ENCODE results near the gene RRP15.
A peak's percentile ranks its signal among the peaks of the same experiment; 100 is the strongest.

The RRP15 gene, protein sequence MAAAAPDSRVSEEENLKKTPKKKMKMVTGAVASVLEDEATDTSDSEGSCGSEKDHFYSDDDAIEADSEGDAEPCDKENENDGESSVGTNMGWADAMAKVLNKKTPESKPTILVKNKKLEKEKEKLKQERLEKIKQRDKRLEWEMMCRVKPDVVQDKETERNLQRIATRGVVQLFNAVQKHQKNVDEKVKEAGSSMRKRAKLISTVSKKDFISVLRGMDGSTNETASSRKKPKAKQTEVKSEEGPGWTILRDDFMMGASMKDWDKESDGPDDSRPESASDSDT

DNA sequence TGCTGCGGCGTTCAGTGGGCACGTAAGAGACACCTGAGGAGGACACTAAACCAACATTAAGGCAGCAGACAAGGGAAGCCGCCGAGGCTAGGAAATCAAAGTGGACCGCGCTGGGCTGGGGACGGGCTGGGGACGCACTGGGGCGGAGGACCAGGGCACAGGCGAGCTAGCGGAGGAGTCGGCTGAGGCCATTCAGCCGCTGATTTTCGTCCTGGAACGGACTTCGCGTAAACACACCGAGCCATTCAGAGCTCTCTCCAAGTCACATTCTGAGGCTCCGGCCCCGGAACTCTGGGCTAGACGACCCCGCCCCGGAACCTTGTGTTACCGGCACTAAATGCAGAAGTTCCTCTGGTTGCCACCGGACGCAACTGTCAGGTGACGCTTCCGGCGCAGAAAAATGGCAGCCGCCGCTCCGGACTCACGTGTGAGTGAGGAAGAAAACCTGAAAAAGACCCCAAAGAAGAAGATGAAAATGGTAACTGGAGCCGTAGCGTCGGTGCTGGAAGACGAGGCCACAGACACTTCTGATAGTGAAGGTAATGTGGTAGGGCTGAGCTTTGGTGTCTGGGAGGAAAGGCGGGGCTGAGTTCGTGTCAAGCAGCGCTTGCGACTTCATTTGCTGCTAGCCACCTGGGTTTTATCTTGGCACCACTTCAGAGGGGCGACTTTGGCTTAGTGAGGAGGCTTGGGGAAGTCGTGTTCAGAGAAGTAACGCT is at the start of gene RRP15:
Gene RRP15 (plus strand): TSS at position 377 of the 719 bp plus-strand sequence. CDS start 24 bp downstream, at position 401.
- peak within 1 kb of the TSS; percentile 73 for H3K27ac Mint-ChIP-seq
- TF ChIP-seq, protein P1, sequence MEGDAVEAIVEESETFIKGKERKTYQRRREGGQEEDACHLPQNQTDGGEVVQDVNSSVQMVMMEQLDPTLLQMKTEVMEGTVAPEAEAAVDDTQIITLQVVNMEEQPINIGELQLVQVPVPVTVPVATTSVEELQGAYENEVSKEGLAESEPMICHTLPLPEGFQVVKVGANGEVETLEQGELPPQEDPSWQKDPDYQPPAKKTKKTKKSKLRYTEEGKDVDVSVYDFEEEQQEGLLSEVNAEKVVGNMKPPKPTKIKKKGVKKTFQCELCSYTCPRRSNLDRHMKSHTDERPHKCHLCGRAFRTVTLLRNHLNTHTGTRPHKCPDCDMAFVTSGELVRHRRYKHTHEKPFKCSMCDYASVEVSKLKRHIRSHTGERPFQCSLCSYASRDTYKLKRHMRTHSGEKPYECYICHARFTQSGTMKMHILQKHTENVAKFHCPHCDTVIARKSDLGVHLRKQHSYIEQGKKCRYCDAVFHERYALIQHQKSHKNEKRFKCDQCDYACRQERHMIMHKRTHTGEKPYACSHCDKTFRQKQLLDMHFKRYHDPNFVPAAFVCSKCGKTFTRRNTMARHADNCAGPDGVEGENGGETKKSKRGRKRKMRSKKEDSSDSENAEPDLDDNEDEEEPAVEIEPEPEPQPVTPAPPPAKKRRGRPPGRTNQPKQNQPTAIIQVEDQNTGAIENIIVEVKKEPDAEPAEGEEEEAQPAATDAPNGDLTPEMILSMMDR (IDR thresholded peaks at IDR 0.05) = no peak
- H3K36me3 Mint-ChIP-seq (ENCODE audit: low read depth) = no peaks in the 10 kb centered on the region
- H3K9me3 Mint-ChIP-seq = peaks cover 22% of the 10 kb centered on the region
- H3K4me3 Mint-ChIP-seq = peak within 1 kb of the TSS; percentile 98
- peaks cover 19% of the 10 kb centered on the region for H3K4me1 Mint-ChIP-seq
- DNase-seq = peak; percentile 88
- peaks cover 3% of the 10 kb centered on the region for H3K27me3 Mint-ChIP-seq (ENCODE audit: low read depth, poor library complexity)

DNA sequence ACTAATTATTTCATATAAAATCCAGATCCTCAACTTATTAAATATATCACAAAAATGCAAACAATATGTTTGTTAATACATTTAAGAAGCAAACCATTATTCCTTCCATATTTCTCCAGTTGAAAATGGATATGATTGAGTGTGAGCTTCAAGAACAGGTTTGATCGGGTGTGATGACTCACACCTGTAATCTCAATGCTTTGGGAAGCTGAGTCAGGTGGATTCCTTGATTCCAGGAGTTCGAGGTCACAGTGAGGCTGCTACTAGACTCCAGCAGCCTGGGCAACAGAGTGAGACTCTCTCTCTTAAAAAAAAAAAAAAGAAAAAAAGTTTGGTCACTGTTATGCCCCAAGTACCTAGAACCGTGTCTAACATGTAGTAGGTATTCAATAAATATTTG is 42.9 kb upstream of the RRP15 start:
- H3K27me3 Mint-ChIP-seq (ENCODE audit: low read depth, poor library complexity) = peaks cover 12% of the 10 kb centered on the region
- DNase-seq = no peak
- H3K4me1 Mint-ChIP-seq = no peaks in the 10 kb centered on the region
- H3K9me3 Mint-ChIP-seq = no peaks in the 10 kb centered on the region
- H3K36me3 Mint-ChIP-seq (ENCODE audit: low read depth) = no peaks in the 10 kb centered on the region
- no peak overlapping the region for H3K27ac Mint-ChIP-seq
- TF ChIP-seq, protein P1 (IDR thresholded peaks at IDR 0.05) = no peak
- H3K4me3 Mint-ChIP-seq = no peak overlapping the region

DNA sequence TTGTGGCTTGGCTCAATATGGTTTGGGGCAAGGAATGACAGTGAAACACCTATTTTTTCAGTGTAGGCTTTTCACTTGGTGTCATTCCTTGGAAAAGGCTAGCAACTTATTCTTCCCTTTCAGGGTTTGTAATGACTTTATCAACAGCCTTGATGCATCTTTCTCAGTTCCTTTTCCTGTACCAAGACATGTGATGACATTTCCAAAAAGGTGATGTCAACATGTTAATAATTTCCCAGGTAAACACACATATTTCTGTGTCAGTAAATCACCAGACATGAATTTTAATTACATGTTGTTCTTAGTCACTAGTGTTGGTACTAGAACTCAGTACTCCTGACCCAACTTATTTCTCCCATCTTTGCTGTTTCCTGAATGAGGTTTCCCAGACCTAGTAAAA is 37.8 kb upstream of the RRP15 start:
- Mint-ChIP-seq H3K4me1 (peaks cover 5% of the 10 kb centered on the region), H3K27ac (no peak overlapping the region), H3K9me3 (no peaks in the 10 kb centered on the region), H3K4me3 (no peak overlapping the region), H3K36me3 (ENCODE audit: low read depth) (no peaks in the 10 kb centered on the region), H3K27me3 (ENCODE audit: low read depth, poor library complexity) (peaks cover 25% of the 10 kb centered on the region)
- no peak for DNase-seq
- TF ChIP-seq, protein P1 (IDR thresholded peaks at IDR 0.05) = no peak

DNA sequence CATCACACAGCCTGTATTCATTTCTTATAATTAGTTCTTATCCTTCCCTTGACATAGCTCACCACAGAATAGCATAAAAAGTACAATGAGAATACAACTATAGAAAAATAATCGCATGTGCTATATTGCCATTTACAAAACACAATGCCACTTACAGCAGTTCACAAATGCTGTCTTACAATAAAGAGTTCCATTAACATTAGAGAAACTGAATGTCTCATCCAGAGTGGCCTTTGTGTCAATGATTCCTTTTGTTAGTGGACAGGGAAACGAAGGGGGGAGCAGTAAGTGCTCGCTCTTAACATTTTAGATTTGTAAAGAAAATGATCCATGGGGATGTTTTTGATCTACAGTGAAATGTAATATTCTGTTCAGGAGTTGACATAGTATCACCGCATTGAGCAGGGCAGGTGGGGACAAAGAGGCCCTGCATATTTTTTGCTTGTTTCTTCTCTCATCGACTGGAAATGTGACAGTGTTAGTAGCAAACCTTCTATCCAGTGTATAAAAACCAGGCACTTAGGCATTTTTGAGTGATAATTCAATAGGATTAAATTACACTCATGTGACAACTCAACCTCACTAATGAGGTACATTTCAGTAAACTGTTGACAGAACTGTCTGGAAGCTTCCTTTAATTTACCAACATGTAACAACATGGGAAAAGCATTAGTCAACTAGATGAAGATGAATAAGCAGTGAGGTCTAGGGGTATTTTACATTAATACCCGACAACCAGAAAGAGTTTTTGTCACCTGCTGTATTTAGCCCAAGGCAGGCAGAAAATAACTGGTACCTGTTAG is 35.6 kb upstream of the RRP15 start:
- Mint-ChIP-seq H3K27ac (no peak overlapping the region), H3K4me1 (peaks cover 10% of the 10 kb centered on the region), H3K4me3 (no peak overlapping the region), H3K27me3 (ENCODE audit: low read depth, poor library complexity) (peaks cover 30% of the 10 kb centered on the region), H3K9me3 (no peaks in the 10 kb centered on the region), H3K36me3 (ENCODE audit: low read depth) (no peaks in the 10 kb centered on the region)
- TF ChIP-seq, protein P1 (IDR thresholded peaks at IDR 0.05) = no peak
- DNase-seq = no peak

DNA sequence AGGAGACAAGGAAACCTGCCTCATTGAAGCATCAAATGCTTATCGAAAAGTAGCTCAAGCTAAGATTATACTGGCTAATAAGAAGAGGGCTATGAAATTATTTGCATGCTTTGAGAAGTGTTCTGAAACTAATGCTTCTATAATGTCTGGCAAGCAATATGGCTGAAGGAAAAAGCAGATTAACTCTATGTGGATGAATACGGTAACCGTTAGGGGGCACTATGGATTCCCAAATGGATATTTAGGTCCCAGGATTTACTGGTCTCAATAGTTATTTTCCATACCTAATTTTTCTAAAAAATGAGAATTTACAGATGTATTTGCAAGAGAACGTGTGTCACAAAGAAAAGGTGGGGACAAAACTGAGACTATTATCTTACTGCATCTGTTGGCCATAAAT is 34.6 kb upstream of the RRP15 start:
- peaks cover 10% of the 10 kb centered on the region for H3K4me1 Mint-ChIP-seq
- no peak for DNase-seq
- peaks cover 25% of the 10 kb centered on the region for H3K27me3 Mint-ChIP-seq (ENCODE audit: low read depth, poor library complexity)
- no peak overlapping the region for H3K4me3 Mint-ChIP-seq
- H3K27ac Mint-ChIP-seq = no peak overlapping the region
- no peaks in the 10 kb centered on the region for H3K36me3 Mint-ChIP-seq (ENCODE audit: low read depth)
- H3K9me3 Mint-ChIP-seq = no peaks in the 10 kb centered on the region
- TF ChIP-seq, protein P1 (IDR thresholded peaks at IDR 0.05) = peak; percentile 16

Measured in nephron progenitor cell (in vitro differentiated cells).